ENCODE results near the gene SERGEF.

Gene SERGEF

GRCh38 chr11:17766073-17766359 is 246.8 kb downstream of the SERGEF start:
- no peak for DNase-seq

DNA sequence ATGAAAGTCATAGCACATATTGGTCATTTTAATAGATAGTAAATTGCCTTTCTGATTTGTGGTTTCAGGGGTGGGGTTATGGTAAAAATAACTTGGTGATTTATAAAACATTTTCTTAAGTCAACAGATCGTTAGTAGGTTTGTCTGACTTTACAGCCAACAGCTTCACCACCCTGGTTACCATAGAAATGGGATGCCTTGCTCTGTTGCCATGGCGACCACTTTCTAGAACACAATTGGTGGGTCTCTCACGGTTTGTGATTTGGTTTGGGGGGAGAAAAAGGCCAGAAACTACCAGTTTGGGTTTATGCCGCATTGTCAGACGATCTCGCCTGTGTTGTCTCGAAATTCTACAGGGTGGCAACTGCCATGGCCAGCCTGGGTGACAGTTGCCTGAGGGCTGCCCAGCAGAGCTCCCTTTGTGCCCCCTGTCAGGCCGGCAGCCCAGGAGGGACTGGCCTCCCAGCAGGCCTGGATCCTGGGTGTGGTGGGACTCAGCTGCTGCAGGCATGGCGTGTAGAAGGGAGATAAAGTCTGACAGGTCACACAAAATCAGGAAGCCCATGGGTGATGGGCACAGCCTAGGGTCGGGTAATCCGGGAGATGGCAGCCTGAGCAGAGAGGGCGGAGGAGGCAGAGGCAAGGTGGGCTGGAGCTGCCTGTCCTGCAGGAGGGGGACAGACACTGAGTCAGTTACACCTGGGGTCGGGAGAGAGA is 247.3 kb downstream of the SERGEF start:
- DNase-seq = no peak

GRCh38 chr11:17764446-17765218 is 248.2 kb downstream of the SERGEF start:
- DNase-seq = no peak

- no peak for DNase-seq
These were observed 249.1 kb downstream of the SERGEF start for GRCh38 chr11:17763703-17764102.

DNA sequence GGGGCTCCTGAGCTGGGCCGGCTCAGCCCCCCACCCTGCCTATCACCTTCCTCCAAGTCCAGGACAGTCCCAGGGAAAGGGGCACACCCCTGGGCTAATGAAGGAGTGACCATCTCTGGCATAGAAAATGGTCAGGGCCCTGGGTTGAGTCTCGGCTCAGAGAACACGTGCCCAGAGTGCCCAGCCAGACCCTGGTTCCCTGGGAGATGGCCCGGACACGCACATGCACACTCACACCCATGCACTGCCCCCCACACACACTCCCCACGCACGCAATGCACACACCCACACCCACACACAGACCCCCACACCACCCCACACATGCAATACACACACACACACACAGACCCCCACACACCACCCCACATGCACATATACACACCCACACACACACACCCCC is 249.6 kb downstream of the SERGEF start:
- DNase-seq = no peak

GRCh38 chr11:17762309-17762974 is 250.4 kb downstream of the SERGEF start:
- DNase-seq = no peak

DNA sequence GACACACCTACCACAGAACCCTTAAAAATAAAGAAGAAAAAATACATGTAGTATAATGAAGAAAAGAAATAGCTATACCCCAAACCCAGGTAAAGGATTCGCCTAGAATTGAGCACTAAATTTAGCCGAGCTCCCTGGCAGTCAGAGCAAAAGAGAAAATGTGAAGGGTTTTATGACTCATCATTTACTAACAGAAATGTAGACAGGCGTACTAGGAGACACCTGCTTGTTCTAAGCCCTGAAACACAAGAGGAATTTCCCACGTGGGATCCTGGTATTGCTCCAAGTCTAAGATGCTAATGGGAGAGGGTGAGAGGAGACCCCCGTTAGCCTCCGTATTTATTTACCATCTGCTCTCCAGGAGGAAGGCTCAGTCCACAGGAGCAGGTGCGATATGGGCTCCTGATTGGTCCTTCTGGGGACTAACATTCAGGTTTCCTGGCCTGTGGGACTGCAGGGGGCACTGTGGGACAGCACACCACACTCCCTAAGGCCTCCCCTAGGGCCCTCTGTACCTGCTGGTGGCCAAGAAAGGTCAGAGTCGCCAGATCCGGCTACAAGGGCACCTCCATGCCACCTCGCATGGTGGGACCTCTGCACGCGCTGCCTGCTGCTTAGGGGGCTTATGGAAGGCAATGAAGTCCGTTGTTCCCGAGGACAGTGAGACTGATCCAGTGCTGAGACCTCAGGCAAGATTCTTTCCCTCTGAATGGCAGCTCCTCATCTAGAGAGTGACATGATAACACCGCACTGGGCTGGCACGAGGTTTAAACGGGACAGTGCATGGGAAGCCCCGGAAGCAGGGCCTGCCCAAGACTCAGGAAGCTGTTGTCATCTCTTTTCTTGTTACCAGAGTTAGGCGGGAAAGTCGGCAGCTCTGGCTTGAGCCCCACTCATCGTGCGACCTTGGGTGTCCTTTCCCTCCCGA is 252.5 kb downstream of the SERGEF start:
- no peak for DNase-seq

GRCh38 chr11:17755891-17756290 is 257.0 kb downstream of the SERGEF start:
- no peak for DNase-seq

DNA sequence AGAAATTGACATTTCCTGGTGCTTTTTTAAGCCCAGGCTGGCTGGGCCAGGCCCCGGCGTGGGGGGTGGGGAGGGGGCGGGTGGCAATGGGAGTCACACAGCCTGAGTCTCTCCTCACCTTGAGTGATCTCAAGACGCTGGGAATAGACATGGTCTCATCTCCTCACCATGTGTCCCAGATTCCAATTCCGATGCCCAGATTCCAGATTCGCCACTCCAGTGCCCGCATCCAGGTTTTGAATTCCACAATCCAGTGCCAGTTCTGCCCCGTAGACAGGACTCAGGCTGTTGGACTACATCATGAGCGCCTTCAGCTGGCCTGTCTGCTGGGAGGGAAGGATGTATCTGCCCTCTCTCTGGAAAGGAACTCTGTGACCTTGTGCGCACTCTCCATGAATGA is 259.2 kb downstream of the SERGEF start:
- no peak for DNase-seq

- DNase-seq = no peak
These were observed 259.7 kb downstream of the SERGEF start for GRCh38 chr11:17753153-17753552.

DNA sequence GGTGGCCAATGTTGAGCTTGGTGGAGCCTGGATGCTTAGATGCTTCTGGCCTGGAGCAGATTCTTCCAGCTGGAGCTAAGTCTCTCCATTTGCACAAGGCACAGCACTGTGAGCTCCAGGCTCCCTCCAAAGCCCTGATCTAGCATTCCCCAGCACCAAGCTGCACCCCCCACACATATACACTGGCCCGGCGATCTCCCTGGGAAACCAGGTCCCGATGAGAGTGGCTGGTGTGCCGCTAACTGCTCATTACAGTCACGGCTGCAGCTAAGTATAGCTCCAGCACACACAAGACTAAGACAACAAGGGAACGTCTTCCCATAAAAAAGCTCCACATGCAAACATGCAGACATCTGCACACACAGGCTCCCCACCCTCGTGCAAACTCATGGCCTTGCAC is 260.7 kb downstream of the SERGEF start:
- DNase-seq = no peak

DNA sequence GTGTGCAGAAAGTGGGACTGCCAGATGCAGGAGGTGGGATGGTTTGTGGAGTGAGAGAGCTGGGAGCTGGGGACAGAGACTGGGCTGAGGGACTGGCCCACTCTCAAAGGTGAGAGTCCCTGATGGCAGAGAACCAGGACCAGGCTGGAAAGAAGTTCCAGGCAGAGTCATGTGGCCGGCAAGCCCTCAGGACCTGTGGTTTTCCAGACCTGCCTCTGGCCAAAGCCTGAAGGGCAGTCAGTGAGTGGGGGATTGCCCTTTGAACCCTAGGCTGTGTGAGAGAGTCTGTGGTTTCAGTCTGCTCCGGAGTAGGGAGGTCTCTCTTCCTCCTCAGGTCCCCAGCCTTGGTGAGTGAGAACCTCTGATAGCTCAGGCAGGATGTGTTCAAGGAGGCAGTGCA is 261.3 kb downstream of the SERGEF start:
- DNase-seq = no peak

- DNase-seq = no peak
These were observed 262.1 kb downstream of the SERGEF start for GRCh38 chr11:17750801-17751165.

GRCh38 chr11:17750013-17750800 is 262.6 kb downstream of the SERGEF start:
- no peak for DNase-seq

DNA sequence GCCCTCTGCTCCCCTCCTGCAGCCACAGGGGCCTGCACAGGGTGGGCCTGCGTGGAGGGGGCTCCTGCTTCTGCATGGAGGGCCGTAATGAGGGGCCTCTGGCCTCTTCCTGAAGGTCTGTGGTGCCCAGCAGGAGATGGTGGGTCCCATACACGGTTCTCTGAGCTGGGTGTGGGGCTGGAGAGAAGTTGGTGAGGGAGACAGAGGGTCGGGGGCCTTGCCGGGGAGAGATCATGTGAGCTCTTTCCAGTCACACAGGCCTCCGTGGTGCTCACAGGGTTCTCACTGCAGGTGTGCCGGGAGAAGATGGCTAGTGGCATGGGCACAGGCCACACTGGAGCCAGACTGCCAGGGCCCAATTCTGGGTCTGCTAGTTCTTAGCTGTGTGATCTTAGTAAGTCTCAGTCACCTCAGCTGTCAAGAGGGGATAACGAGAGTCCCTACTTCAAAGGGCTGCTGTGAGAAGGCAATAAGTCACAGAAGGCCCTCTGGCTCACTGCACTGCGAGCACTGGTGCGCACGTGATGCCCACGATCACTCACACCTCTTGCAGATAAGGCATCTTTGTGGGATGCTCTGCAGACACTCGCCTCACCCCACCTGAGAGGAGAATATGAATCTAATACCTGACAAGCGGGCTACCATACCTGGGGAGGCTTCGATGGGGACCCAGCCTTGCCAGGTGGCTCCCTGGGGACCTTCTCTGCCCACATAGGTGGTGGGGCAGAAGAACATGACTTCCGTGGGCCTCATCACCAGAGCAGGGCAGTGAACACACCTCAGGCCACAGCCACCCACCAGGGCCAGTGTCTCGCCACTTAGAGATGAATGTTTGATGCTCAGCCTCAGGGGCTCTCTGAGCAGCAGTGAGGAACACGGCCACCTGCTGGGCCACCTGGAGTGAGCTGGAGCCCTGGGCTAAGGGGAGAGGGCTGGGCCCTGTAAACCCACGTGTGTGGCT is 263.8 kb downstream of the SERGEF start:
- no peak for DNase-seq

GRCh38 chr11:17748044-17748443 is 264.8 kb downstream of the SERGEF start:
- no peak for DNase-seq

DNA sequence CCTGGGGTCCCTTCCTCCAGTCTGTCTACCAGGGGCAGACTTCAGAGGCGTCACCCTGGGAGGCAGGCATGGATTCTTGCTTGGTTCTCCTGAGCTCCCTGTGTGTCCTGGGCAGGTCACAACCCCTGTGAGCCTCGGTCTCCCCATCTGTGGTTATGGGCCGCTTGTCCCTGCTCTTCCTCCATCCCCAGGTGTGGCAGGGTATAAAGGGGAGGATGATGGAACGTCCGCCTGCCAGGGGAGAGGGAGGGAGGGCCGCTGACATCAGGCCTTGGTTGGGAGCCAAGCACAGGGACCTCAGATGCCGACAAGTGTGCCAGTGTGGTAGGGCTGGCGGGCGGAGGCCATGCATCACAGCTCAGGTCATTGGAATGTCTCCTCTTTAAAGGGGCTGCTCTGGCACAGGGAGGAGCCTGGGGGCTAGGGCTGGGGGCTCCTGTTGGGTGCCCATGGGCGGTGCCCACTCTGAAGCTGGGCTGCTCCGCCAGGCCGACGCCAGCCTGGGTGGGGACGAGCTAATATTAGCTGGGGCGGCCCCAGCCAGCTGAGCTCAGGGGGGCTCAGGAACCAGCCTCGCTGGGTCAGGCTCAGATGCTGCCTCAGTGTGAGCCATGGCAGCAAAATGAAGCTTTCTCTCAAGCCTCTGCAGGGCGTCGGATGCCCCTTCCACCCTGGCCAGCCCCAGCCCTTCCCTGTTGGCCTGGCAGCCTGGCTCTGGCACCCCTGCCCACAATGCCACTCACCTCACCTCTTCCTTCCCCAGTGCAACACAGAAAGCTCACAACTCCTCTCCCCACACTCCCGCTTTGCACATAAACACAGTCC is 265.5 kb downstream of the SERGEF start:
- DNase-seq = no peak

GRCh38 chr11:17746096-17746495 is 266.8 kb downstream of the SERGEF start:
- DNase-seq = no peak

- no peak for DNase-seq
These were observed 267.6 kb downstream of the SERGEF start for GRCh38 chr11:17745023-17745772.

All from activated T-cell treated with anti-CD3 and anti-CD28 coated beads for 4 hours (primary cell).